ENCODE measurements around the gene CCDC171. TPM values are rescaled to one million over a fixed set of nuclear protein-coding genes. Genes with fewer than 3 reads are reported as not detected.
"Not testable (repeated sequence)": the region's sequence is repeated elsewhere in the genome, so short reads cannot be mapped to it uniquely, and the experiment has no call there.

The CCDC171 gene
- total RNA-seq, 1 donor from 2014 or later = 0.98 TPM

DNA sequence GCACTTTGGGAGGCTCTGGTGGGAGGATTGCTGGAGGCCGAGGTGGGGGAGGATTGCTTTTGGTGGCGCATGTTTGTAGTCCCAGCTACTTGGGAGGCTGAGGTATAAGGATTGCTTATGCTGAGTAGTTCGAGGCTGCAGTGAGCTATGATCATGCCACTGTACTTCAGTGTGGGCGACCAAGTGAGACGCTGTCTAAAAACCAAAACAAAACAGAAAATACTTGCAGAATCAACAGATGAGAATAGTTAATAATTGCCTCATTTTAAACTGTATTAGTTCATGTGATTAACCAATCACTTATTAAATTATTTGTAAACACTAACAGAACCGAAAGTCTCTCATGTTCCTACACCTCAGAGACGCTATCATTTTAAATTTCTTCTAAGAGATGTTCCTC, 118.1 kb downstream of the CCDC171 start:
- intact Hi-C loops (cut with micrococcal nuclease) = no loop called here

DNA sequence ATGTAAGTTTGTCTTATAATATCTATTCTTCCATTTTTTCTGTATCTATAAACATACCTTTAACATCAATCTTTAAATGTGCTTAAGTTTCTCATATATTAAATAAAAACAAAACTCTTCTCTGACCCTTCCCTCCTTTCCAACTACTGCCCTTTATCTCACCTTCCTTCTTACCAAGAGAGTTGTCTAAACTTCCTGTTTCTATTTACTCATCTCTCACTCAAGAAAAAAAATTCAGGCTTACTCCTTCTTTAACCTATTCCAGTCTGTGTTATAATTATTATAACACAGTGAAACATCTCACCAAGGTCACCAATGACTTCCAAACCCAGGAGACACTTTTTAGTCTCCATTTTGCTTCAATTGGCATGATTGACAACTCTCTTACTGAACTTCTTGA, 140.9 kb downstream of the CCDC171 start:
- intact Hi-C loops (cut with micrococcal nuclease) = no loop called here

- intact Hi-C loops (cut with micrococcal nuclease) = no loop called here
Observed at GRCh38 chr9:15696979-15697378, 144.1 kb downstream of the CCDC171 start.

GRCh38 chr9:15697446-15697851, 144.6 kb downstream of the CCDC171 start:
- intact Hi-C loops (cut with micrococcal nuclease) = no loop called here

DNA sequence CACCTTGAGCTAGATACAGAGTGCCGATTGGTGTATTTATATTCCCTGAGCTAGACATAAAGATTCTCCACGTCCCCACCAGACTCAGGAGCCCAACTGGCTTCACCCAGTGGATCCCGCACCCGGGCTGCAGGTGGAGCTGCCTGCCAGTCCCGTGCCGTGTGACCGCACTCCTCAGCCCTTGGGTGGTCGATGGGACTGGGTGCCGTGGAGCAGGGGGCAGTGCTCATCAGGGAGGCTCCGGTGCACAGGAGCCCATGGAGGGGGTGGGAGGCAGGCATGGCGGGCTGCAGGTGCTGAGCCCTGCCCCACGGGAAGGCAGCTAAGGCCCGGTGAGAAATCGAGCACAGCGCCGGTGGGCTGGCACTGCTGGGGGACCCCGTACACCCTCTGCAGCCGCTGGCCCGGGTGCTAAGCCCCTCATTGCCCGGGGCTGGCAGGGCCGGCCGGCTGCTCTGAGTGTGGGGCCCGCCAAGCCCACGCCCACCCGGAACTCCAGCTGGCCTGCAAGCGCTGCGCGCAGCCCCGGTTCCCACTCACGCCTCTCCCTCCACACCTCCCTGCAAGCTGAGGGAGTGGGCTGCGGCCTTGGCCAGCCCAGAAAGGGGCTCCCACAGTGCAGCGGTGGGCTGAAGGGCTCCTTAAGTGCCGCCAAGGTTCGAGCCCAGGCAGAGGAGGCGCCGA, 147.2 kb downstream of the CCDC171 start:
- intact Hi-C loops (cut with micrococcal nuclease) = not testable (repeated sequence)

DNA sequence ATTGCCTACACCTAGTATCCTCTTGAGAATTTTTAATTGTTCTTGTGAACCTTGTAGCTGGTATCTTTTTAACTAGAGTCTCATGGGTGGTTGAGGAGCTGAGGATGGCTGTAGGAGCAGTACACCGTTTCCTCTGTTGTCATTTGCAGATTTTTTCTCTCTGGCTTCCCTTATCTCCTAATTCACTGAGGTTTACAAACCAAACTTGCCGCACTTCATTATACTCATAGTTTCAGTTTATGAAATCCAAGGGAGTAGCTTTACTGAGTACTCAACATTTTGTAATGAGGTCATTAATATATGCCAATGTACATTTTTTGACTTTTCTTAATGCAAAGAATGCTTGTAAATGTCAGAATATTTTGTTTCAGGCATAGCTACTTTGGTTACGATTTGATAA, 154.2 kb downstream of the CCDC171 start:
- intact Hi-C loops (cut with micrococcal nuclease) = no loop called here

DNA sequence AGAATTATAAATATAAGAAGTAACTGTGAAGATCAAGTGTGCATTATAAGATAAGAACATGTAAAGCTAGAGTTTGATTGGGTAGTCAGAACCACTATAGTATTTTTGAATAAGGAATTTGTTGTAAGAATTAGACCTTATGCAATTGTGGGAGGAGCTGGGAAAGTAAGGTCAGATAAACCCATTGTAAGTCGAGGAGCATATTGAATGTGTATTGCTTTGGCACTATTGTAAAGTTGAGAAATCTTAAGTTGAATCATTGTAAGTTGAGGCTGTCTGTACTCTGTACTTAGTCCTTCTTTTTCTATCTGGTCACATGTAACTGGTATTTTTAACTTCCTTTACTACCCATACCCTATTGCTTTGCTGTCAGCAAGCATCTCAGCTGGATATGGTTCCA, 158.7 kb downstream of the CCDC171 start:
- intact Hi-C loops (cut with micrococcal nuclease) = no loop called here

- intact Hi-C loops (cut with micrococcal nuclease) = no loop called here
Observed at GRCh38 chr9:15711931-15712330, 159.1 kb downstream of the CCDC171 start.

- intact Hi-C loops (cut with micrococcal nuclease) = no loop called here
Observed at GRCh38 chr9:15714746-15715145, 161.9 kb downstream of the CCDC171 start.

- intact Hi-C loops (cut with micrococcal nuclease) = no loop called here
Observed at GRCh38 chr9:15717290-15717967, 164.6 kb downstream of the CCDC171 start.

GRCh38 chr9:15718423-15718822, 165.6 kb downstream of the CCDC171 start:
- intact Hi-C loops (cut with micrococcal nuclease) = no loop called here

DNA sequence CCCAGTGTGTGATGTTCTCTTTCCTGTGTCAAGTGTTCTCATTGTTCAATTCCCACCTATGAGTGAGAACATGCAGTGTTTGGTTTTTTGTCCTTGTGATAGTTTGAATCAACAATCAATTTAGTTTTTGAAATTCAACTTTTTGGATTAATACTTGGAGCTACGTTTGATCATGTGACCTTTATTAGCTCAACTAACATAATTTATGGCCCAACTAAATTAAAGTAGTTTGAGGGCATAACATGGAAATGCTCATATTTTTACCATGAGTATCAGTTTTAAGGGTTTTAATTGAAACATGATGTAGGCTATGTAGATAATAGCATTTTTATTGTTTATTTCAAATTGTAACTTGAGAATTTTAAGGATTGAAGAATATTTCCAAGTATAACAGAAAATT, 168.0 kb downstream of the CCDC171 start:
- intact Hi-C loops (cut with micrococcal nuclease) = no loop called here

GRCh38 chr9:15722888-15723287, 170.0 kb downstream of the CCDC171 start:
- intact Hi-C loops (cut with micrococcal nuclease) = no loop called here

DNA sequence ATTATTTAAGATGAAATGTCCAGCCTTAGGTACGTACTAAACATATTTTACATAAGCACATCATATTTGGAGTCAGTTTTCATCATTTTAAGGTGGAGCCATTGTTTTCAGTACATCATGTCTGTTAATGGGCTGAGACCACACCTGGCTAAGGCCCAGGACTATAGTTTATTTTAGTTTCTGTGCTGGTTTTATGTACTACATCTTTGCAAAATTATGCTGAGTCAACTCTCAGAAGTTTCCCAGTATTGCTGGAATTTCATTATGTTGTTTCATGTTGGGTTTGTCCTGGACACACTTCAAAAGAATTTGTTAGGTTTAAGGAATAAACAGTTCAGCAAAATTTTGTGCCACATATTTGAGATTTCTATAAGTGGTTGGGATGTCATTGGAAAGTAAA, 171.2 kb downstream of the CCDC171 start:
- intact Hi-C loops (cut with micrococcal nuclease) = no loop called here

DNA sequence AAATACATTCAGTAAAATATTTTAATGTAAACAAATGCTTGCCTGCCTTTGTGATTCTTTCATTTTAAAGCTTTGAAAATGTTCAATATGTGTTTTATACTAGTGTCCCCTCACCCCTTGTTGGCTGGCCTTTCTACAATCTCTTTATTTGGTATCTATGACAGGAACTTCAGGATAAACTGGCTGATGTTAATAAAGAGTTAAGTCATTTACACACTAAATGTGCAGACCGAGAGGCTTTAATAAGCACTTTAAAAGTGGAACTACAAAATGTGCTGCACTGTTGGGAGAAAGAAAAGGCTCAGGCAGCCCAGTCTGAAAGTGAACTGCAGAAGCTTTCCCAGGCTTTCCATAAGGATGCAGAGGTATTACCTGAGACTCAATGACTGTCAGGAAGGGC, 171.8 kb downstream of the CCDC171 start:
- intact Hi-C loops (cut with micrococcal nuclease) = no loop called here

- intact Hi-C loops (cut with micrococcal nuclease) = no loop called here
Observed at GRCh38 chr9:15725953-15726352, 173.1 kb downstream of the CCDC171 start.

GRCh38 chr9:15729507-15729906, 176.7 kb downstream of the CCDC171 start:
- intact Hi-C loops (cut with micrococcal nuclease) = no loop called here

DNA sequence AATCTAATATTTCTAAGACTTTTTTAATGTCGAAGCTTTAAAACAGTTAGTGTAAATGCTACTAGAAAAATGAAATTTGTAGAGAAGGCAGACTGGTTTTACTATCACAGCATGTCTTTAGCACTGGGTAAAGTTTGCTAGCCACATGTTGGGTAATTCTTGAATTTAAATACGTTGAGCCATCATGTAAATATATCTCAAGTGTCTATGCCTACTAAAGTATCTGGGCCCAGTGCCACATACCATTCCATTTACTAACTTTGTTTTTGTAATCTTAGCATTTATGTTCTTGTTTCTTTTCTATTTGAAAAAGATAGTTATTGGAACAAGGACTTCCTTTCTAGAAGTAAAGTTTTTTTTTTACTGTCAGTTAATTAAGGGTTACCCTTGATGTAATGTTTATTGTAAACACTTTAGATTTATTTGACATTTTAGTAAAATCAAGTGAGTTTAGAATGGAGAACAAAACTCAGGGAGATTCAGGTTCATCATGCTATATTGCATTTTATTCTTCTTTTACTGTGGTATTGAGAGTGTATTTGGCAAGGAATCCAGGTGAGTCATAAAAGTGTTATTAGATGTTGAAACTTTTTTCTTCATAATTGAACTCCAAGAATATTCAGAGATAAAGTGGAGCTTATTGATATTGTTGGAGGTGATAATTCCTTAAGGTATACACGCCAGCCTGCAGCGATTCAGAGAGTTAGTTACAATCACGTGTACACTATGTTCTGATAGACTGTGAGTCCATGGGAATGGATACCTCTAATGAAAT, 182.4 kb downstream of the CCDC171 start:
- intact Hi-C loops (cut with micrococcal nuclease) = no loop called here

GRCh38 chr9:15736569-15736968, 183.7 kb downstream of the CCDC171 start:
- intact Hi-C loops (cut with micrococcal nuclease) = no loop called here

DNA sequence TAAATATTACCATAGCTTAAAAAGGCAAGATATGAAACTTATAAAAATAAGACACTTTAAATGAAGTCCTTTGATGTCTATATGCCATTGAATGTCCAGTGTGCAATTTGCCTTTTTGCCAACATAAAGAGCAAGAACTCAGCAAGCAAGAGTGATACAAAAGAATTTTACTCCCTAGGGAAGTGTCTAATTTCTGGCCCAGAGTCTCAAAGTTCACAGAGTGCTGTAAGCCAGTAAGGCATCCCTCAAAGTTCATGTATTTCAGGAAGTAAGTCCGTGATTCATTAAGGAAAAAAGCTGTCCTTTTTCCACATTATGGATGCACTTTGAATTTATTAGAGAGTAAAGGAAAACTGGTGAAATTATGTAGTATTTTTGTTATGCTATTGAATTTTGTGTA, 185.2 kb downstream of the CCDC171 start:
- intact Hi-C loops (cut with micrococcal nuclease) = no loop called here

DNA sequence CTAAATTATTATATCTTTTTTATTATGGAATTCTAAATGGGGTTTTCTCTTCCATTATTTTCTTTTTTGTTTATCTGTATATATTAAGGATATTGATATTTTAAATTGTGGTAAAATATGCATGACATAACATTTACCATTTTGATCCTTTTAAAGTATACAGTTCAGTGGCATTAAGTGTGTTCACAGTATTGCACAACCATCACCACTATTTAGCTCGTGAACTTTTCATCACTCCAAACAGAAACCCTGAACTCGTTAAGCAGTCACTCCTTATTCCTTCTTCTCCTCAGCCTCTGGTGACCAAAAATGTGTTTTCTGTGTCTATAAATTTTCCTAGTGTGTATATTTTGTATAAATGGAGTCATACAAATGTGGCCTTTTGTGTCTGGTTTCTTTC, 188.2 kb downstream of the CCDC171 start:
- intact Hi-C loops (cut with micrococcal nuclease) = no loop called here

GRCh38 chr9:15743512-15743911, 190.7 kb downstream of the CCDC171 start:
- intact Hi-C loops (cut with micrococcal nuclease) = no loop called here
